K562 treated with DMSO at 1 percent for 24 hours (cell line): ENCODE data around the gene PADI4. TPM values are rescaled to one million over a fixed set of nuclear protein-coding genes. Genes with fewer than 3 reads are reported as not detected.

Experiments
- total RNA-seq: library from RNA; unstranded; fragments of 300-600 nt; gene quantifications from 2 replicates; pipeline ENCODE4 v1.2.3, GENCODE V29; 2022; ENCODE audit warnings: low read depth; ENCODE audit not compliant: insufficient read depth

The PADI4 gene
- 0.15 TPM in 1 of 2 replicates, not detected in the other for total RNA-seq

GRCh38 chr1:17307946-17308345, at the start of gene PADI4:
PADI4 (plus strand) TSS chr1:17308197; CDS start chr1:17308223, 26 bp downstream.

GRCh38 chr1:17371896-17372295, 63.9 kb downstream of the PADI4 start, which contains the start of gene PADI6:
PADI6 (plus strand) TSS chr1:17372196; CDS start chr1:17372246, 50 bp downstream.

Other genes starting within 250 kb of the PADI4 start
- gene PADI2, start 188.7 kb upstream of the PADI4 start, total RNA-seq: 0.47 TPM in 1 of 2 replicates, not detected in the other
- gene PADI1, start 103.1 kb upstream of the PADI4 start, total RNA-seq: not detected in 2 replicates
- 0.13 and 0.24 TPM in 2 replicates for gene PADI3, start 59.1 kb upstream of the PADI4 start, total RNA-seq
- not detected in 2 replicates for gene PADI6, start 64.0 kb downstream of the PADI4 start, total RNA-seq
- 98.6 and 104 TPM in 2 replicates for gene RCC2, start 131.5 kb downstream of the PADI4 start, total RNA-seq
- 0.08 TPM in 1 of 2 replicates, not detected in the other for gene ARHGEF10L, start 231.5 kb downstream of the PADI4 start, total RNA-seq